ELR (cell line): ENCODE data around the gene ZNF157.

Experiments used
- DNase-seq: peaks from one replicate; pipeline ENCODE4 v3.0.0-alpha.2; 2015; ENCODE audit warnings: low read depth

Gene ZNF157

GRCh38 chrX:47446971-47447370 lies 76.6 kb downstream of the ZNF157 start:
- DNase-seq = no peak

- DNase-seq = no peak
These were observed 77.2 kb downstream of the ZNF157 start for GRCh38 chrX:47447607-47448006.

- DNase-seq = no peak
These were observed 77.9 kb downstream of the ZNF157 start for GRCh38 chrX:47448165-47448806.

DNA sequence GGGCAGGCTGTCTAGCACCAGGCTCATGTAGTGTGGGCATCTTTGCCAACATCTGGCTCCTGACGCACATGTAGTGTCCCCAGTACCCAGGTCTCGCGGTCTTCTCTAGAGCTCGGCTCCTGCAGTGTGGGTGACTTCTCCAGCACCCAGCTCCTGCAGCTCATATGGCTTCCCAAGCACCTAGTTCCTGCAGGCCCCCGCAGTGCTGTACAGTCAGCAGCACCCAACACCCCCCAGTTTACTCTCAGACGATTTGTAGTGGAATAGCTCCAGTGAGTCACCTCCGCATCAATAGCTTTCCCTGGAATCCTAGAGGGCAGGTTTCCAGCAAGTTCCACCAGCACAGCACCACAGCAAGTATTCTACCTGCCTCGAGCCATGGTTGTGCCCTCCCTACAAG lies 81.7 kb downstream of the ZNF157 start:
- DNase-seq = no peak

DNA sequence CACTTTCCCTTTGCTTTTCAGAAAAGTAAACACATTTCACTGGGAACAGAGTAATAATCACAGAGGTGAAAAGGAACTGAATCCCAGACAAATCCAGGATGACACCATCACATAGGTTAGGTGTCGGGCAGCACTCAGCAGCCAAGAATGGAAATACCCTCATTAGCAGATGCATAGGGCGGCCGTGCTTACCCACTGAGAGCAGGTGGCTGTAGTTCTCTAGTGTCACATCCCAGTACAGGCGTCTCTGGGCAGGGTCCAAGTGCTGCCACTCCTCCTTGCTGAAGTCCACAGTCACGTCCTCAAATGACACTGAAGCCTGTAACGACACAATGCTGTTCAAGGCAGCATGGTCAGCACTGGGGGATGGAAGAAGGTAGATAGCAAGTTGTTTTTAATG lies 85.7 kb downstream of the ZNF157 start:
- no peak for DNase-seq

- DNase-seq = no peak
These were observed 88.2 kb downstream of the ZNF157 start for GRCh38 chrX:47458528-47458927.

DNA sequence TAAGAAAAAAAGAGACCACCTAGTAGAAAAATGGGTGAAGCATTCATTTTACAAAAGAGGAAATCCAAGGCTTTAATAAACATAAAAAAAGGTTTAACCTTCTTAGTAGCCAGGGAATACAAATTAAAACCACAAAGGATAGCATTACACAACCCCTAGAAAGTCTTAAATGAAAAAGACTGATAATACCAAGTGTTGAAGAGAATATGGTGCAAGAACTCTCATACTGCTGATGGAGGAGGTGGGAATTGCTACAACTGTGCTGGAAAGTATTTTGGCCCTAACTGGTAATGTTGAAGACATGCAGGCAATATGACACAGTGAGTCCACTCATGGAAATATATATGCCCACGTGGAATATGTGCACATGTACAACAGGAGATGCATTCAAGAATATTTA lies 90.2 kb downstream of the ZNF157 start:
- DNase-seq = no peak
